Non-pigmented ciliary epithelial cell (primary cell): ENCODE results near the gene GOLM1.
"Not testable (repeated sequence)": the region's sequence is repeated elsewhere in the genome, so short reads cannot be mapped to it uniquely, and the experiment has no call there.

Source experiments
- DNase-seq: peaks from one replicate; pipeline ENCODE4 v3.0.0-alpha.2; 2010; ENCODE audit warnings: low read depth

The GOLM1 gene, protein sequence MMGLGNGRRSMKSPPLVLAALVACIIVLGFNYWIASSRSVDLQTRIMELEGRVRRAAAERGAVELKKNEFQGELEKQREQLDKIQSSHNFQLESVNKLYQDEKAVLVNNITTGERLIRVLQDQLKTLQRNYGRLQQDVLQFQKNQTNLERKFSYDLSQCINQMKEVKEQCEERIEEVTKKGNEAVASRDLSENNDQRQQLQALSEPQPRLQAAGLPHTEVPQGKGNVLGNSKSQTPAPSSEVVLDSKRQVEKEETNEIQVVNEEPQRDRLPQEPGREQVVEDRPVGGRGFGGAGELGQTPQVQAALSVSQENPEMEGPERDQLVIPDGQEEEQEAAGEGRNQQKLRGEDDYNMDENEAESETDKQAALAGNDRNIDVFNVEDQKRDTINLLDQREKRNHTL

DNA sequence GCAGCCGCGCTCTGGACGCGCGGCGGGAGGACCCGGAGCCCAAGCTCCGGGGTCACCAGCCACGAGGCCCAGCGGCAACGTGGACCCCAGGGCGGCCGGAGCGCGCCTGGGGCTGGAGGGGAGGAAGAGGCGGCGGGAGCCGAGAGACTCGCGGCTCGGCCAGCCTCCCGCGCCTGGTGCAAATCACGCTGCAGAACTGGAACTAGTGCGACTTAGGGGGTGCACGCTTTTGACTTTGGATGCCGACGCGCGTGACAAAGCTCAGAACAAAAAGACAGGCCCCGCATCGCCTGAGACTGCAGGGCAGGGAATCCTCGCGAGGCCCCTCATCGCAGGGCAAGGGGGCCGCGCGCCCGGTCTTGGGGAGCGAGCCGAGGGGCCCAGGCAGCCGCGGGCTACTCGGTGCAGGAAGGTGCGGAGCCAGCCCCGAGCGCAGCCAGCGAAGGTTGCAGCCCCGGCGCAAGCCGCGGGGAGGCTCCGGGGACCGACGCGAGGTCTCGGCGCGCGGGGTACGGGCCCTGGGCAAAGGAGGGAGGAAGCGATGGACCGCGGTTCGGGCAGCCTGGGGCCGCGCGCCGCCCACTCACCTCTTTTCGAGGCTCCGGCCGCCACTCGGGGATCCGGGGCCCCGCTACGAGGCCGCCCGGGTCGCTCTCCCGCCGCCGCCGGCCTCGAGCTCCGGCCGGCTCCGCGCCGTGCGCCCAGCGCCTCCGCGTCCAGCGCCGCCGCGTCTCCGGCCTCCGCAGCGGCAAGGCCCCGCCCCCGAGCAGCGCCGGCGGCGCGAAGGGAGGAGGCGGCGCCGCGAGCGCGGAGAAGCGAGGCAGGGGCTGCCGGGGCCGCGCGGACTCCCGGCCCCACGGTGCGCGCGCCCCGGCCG, at the start of gene GOLM1:
Gene GOLM1, minus strand, starts transcription at position 735 of the 877 bp plus-strand sequence. CDS start 20,238 bp downstream, outside the sequence.
- DNase-seq, result no peak

DNA sequence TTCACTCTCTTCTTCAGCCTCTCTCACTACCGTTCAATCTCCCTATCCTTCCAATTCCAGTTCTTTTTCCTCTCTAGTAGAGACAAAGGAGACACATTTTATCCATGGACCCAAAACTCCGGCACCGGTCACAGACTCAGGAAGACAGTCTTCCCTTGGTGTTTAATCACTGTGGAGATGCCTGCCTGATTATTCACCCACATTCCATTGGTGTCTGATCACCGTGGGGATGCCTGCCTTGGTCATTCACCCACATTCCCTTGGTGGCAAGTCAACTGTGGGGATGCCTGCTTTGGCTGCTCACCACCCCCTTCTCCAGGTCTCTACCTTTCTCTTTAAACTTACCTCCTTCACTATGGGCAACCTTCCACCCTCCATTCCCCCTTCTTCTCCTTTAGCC, 47.3 kb upstream of the GOLM1 start:
- not testable (repeated sequence) for DNase-seq

DNA sequence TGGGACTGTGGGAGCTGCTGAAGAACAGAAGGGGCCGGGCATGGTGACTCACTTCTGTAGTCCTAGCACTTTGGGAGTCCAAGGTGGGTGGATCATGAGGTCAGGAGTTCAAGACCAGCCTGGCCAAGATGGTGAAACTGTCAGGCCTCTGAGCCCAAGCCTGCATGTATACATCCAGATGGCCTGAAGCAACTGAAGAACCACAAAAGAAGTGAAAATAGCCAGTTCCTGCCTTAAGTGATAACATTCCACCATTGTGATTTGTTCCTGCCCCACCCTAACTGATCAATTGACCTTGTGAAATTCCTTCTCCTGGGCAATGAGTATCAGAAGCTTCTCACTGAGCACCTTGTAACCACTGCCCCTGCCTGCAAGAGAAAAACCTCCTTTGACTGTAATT, 46.6 kb upstream of the GOLM1 start:
- not testable (repeated sequence) for DNase-seq

DNA sequence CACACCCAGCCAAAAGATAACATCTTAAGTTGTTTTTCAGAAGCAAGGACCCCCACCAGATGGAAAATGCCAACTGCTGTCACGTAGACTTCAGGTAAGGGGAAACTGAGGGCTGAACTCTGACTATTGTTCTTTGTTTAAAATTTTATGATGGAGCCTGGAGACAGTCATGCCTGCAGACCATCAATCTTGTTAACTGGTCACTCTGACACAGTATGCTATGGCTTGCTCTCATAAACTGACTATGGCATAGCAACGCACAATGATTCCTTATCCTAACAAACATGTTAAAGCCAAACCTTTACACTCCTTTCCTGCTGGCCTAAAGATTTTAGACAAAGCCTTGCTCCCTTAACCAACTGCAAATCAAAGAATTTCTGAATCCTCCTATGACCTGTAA, 43.6 kb upstream of the GOLM1 start:
- DNase-seq, result no peak

DNA sequence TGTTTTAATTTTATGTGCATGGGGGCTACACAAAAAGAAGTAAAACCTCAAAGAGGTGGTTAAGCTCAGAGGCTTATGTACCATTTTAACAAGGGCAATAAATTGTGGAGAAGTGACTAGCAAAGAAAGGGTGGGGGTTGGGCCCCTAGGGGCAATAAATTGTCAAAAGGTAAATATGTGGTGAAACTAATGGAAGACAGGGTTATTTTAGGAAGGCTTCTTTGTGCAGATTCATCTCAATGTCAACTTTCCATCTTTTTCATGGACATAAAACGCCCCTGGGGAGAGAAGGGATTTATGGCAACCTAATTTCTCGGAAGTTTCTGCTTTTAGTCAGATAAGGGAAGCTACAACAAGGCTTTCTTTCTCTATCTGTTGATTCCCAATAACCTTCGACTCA, 42.5 kb upstream of the GOLM1 start:
- DNase-seq, result no peak

DNA sequence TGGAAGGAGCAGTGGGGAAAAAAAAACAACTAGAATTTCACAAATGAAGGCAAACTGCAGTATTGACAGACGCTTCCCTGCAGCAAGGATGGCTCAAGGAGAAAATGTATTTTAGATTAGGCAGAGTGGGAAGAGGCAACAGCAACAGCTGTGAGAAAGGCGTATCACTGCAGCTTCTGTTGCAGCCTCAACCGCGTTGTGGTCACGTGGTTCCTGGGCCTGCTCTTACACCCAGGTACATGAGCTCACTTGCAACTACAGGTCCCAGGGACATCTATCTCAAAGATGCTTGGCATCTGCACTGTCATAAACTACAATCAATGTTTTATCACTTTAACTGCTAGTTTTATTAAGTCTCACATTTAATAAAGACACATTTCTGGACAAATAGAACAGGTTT, 36.0 kb upstream of the GOLM1 start:
- DNase-seq, result no peak

DNA sequence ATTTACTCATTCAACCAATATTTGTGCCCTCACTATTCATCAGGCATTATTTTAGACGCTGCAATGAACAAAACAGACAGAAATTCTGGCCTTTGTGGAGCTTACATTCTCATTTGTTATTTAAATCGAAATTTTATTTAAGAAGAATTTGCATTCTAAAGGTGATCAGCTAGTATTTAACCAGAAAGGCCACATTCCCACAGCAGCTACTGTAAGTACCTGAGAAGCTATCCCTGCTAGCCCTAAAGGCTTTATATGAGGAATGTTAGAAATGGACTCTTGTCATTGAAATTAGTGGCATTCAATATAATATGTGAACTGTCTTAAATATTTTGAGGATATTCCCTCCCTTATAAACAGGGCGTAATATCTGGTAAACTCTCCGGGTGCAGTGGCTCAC, 35.0 kb upstream of the GOLM1 start:
- DNase-seq, result no peak

DNA sequence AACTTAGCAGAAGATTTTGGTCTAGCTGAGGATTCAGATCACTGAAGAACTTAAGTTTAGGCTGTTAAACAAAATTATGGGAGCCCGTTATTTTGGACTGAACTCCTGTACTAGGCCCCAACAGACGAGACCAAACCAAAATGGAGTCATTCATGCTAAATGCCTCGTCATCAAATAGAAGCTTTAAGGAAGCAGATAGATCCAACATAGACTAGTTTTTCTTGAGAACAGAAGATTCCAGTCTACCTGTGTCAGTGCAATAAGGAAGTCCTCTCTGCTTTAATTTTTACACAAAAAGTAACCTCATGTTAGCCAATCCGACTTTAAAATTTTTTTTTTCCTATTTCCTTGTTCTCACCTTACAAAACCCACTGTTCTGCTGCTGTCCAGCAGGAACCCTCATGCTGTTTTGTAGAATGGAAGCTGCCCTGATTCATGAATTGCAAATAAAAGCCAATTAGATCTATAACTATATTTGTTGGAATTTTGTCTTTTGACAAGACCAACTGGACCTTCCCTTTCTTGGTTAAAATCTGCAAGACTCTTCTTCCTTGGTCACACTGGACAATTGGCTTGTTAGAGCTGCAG, 29.0 kb upstream of the GOLM1 start:
- no peak for DNase-seq

DNA sequence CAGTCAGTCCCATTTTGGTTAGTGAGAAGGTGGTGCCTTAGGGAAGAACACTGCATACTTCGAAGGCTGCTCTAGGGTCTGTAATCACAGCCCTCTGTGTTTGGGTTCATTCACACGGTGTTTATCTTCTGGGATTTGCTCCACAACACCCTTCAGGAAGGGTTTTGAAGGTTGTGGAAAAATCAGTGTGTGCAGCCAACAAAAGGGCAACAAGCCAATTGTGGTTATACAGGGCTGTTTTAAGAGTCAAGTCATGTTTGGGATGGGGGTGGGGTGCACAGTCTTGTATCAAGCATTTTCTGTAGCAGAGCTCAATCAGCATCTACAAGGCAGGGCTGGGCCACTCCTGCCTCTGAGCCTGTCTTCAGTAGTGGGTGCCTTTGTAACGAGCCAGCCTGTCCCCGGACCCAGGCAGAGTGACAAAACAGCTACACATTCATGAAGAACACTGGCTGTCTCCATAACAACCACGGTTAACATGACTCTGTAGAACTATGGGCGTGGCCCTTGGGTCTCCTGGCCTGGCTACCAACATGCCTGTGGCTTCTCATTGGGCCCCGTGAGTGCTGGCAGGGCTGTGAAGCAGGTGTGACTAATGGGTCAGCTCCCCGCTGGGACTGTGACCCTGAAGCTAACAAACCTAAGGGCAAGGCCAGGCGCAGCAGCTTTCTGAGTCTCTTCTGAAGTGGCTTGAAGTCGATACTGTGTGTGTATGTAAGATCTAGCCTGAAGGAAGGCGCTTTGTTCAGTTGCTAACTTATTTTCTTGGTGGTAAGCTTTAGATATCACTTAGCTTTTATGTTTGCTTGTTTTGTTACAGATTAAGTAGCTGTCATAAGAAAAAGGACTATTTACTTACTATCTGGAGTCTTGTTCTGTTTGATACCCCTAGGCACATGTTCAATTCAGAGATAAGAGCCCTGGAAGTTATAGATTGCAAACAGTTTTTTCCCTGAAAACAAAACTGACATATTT, 27.9 kb upstream of the GOLM1 start:
- DNase-seq, result peak; percentile 67

DNA sequence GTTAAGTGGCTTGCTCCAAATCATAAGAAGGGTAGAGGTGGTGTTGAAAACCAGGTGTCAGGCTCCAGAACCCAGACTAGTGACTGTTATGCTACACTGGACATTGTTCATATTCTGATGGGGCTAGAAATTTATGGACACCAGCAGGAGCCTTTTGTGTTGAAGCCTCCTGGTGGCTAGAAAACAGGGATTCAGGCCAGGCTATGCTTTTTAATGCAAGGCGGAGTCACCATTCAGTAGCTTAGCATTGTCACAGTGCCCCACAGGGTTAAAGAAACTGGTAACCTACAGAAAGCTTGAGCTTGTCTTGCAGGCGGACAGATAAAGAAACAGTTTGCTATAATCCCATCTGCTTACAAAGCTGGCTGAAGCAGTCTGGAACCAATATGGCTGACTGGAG, 23.0 kb upstream of the GOLM1 start:
- no peak for DNase-seq

DNA sequence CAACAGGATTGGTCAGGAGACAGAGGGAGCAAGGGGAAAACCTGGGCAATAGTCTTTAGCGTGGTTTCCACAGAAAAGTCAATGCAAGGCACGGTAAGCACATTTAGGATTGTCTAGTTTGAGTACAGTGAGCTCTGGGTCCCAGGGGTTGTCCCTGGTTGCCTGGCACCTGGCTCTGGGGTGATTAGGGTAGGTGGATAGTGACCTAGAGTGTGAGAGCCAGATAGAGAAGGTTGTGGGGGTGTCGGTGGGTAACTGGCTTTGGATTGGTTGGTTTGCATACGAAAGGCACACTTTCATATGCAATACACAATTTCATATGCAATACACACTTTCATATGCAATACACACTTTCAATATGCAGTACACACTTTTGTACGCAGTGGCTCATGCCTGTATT, 20.1 kb upstream of the GOLM1 start:
- no peak for DNase-seq

DNA sequence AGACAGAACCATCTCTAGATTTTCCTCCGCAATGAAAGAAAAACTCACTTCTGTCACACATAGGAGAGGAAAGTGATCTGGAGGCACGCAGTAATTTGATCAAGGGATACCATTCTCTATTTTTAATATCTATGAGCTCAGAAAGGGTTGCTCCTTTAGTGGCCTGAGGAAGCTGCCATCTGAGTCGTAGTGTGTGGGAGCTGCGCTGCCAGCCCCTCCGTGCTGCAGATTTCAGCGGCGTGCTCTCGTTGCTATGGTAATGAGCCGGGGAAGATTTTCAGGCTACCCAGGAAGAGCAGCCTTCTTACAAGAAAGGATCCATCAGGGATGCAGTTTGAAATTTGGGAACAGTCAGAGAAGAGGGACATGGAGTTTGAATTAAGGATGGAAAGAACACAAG, 17.1 kb upstream of the GOLM1 start:
- DNase-seq, result no peak

DNA sequence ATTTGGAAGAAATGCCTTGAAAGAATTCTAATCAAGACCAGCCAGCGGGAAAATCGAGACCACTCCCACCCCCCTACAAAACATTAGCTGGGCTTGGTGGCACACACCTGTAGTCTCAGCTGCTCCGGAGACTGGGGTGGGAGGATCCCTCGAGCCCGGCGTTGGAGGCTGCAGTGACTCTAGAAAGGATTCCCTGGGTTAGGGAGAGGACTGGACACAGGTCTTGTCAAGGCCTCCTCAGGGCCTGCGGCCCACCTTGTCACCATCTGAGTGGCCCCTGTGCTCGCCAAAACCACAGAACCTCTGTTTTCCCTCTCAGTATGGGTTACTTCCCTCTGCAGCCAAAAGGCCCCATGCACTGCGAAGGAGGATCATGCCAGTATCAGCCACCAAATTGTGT, 16.5 kb upstream of the GOLM1 start:
- no peak for DNase-seq

DNA sequence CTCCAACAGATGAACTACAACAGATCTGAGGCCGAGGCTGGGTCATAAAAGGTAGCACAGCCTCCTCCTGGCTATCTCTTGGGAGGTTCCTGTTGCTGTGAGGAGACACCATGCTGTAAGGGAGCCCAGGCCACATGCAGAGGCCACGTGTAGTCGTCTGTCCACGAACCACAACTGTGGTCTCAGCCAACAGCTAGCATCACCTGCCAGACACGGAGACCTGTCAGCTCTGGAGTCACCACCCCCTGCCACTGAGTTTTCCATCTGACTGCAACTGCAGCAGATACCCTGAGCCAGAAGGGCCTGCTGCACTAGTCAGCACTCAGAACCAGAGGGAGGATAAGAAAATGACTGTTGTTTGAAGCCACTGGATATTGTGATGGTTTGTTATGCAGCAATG, 12.7 kb upstream of the GOLM1 start:
- no peak for DNase-seq

DNA sequence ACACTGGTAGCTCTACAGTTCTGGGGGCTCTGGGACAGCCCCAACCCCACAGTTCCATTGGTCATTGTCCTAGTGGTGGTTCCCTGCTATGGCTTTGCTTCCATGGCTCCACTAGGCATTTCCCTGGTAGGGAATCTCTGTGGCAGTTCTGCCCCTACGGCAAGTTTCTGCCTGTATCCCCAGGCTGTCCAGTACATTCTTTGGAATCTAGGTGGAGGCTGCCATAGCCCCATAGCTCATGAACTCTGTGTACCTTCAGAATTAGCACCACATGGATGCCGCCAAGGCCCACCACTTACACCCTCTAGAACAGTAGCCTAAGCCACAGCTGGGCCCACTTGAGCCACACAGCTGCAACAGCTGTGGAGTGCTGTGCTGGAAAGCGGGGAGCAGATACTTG, 3.3 kb upstream of the GOLM1 start:
- no peak for DNase-seq

DNA sequence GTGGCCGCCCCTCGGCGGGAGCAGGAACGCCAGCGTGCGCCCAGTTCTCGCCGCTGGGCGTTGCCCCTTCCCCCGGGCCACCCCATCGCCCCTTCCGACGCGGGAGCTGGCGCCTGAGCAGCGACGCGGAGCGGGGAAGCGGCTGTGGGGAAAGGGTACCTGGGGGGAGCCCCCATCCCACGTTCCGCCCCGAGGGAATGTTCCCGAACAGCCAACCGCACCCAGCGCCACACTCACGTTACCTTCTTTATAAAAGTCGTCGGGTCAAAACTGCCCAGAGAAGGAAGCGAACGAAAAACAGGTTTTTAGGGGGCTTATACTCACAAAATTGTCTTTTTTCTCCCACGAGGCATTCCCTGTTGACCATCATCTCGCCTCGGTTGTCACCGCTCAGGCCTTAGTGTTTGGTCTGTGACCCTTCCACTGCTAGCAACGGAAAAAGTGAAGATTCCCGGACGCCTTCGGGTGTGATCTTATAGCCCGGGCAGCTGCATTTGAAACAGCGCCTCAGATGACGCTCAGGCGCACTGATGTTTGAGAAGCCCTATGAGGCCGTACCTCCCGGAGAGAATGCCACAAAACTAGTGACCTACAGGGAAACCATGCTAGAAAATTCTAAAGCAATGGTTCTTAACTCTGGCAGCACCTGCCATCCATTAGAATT, 475 bp upstream of the GOLM1 start:
- no peak for DNase-seq

DNA sequence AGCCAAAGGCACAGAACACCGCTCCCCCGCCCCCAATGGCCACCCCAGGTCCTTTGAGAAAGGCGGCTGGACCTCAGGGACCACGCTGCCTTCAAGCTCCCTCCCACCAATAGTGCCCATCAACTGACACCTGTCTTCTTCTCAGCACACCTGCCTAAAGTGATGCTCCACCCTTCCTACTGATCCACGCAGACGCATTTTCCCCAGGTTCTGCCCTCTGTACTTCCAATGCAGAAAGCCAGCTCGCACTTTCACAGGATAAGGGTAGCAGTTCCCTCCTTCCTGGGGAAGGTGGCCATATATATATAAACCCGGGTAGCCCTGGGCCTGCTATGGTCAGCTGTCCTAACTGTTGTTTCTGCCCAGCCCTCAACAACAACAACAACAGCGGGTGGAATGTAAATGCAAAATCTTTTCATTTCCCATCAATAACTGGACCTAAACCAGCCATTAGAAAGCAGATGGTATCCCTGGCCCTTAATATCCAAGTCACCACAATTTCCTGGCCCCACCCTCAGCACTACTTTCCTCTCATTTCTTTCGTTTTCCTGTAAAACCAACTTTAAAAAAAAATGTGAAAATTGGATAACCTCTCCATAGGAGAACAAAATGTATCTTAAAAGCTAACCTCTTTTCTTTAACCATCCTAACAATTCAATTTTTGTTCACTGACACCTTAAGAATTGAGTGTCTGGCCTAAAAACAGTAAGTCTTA, 1.7 kb downstream of the GOLM1 start:
- DNase-seq, result no peak

DNA sequence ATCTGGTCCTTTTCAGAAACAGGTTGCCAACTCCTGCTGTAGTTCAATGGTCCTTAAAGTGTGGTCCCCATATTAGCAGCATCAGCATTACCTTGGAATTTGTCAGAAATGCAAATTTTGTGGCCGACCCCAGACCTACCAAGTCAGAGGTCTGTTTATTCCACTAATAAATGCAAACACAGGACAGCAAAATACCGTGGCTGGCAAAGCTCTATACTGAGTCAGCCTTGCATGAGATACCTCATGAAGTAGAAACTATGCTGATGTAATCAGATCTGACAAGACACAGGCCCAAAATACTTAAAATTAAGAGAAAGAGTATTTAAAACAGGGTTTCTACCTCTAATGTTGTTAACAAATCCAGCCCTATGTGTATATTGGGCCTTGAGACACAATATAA, 3.0 kb downstream of the GOLM1 start:
- DNase-seq, result no peak

DNA sequence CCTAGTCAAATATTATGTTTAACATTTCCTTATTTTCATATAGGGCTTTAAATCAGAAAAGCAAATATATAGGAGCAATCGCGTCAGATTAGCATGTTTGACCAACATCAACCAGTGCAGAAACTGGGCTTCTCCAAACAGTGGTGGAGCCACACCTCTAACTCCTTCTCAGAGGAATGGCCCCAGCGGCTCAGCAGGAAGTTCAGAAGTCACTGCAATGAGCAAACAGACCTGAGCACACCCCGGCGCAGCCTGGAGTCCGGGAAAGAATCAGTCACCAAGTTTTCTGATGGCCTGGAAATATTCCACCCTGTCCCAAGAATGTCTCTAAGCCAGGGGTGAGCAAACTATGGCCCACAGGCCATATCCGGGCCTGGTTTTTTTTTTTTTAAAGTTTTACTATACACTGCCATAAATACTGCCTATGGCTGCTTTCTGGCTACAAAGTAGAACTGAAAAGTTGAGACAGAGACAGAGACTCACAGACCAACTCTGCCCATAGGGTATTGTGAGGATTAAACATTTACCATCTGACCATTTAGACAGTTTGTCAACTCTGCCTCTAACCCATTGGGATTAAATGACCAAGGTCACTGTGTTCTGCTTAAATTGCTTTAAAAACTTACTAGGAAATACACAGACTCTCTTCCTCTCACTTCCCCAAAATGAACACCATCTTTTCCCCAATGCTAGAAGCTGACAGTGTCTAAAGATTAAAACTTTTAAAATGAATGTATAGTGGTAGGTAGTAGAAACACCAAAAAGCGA, 5.4 kb downstream of the GOLM1 start:
- no peak for DNase-seq

DNA sequence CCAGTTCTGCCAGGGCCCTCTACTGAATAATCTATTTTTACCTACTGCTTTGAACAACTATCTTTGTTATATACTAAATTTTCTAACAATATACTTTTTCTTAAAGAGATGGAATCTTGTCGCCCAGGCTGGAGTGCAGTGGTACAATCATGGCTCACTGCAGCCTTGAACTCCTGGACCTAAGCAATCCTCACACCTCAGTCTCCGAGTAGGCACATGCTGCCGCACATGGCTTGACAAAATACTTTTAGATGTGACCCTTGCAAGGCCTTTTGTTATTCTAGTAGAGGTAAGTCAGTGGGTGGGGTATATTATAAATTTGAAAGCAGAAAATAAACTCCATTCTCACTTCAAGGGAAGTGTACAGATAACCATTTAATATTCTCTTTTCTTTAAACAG, 7.9 kb downstream of the GOLM1 start:
- DNase-seq, result no peak
